Posterior vena cava (tissue), 2 donors: ENCODE results near the gene HIP1. TPM values are rescaled to one million over a fixed set of nuclear protein-coding genes. Genes with fewer than 3 reads are reported as not detected.
"Not testable (repeated sequence)": the region's sequence is repeated elsewhere in the genome, so short reads cannot be mapped to it uniquely, and the experiment has no call there.

Experiments used
- DNase-seq: peaks from one replicate; pipeline ENCODE4 v3.0.0-alpha.2; 2020; ENCODE audit warnings: low spot score
- intact Hi-C, 2 donors: fragments of 100-400 bp; cut with DNase I; formaldehyde crosslinking; loops; one replicate each; pipeline versions ENCODE4 v1.14.1 to v1.14.2; 2022 to 2023
- total RNA-seq, 2 donors: library from RNA; stranded (reverse); fragmentation: NEBNext Ultra II Directional; extraction: Animal tissue kit (Norgen Biotek cat#: 25700); gene quantifications; one replicate each; pipeline ENCODE4 v1.2.1, GENCODE V29; 2021
- donor health status: DM: yes; HTN: yes; CAD: no.
- donor health status: DM: yes; HTN: yes; CAD: no.

HIP1 gene
- total RNA-seq, 2 donors from 2014 or later: 27.0 to 29.2 TPM

DNA sequence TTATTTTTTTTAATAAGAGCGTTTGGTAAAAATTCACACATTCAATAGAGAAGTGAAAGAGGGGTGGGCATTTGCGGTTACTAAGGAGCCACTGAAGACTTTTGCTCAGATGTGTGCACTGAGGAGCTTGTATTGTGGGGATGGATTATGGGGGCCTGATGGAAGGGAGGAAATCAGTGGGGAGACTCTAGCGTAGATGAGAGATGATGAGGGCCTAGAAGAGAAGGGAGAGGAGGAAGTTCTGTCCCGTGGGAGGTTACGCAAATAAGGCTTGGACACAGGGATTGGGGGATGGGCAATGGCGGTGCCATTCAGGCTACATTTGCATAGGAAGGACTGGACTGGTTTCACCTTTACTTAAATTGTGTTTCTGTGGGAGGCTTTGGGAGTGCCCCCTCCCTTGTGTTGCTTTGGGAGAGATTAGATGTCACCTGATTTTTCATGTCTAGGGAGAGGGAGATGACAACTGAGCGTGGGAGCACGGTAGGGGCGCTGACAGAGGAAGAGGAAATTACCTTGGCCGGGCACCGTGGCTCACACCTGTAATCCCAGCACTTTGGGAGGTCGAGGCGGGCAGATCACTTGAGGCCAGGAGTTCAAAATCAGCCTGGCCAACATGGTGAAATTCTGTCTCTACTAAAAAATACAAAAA lies 2.2 kb upstream of the HIP1 start:
- intact Hi-C loops: loop anchor here in 1 of 2 donors (10.0 kb wide), 1 partner anchor 186 kb away; no protein-coding TSS in a partner anchor
- DNase-seq: no peak

DNA sequence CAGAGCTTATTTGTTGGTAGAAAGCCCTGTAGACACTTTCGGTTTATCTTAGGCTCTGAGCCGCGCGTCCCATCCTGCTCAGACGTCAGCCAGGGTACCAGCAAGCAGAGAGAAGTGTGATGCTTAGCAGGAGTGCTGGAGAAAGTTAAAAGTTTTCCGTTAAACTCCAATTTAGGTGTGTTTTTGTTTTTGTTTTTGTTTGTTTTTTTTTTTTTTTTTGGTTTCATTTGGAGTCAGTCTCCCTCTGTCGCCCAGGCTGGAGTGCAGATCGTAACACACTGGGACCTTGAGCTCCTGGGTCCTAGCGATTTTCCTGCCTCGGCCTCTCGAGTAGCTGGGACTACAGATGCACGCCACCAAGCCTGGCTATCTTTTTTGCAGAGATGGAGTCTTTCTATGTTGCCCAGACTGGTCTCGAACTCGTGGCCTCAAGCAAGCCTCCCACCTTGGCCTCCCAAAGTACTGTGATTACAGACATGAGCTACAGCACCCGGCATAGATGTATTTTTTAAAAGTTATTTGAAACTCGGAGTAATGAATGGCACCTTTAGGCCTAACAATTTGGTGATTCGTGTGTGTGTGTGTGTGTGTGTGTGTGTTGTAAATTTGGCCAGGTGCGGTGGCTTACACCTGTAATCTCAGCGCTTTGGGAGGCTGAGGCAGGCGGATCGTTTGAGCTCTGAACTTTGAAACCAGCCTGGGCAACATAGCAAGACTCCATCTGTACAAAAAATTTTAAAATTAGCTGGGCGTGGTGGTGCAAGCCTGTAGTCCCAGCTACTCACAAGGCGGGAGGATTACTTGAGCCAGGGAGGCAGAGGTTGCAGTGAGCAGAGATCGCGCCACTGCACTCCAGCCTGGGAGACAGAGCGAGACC lies 1.3 kb upstream of the HIP1 start:
- intact Hi-C loops: loop anchor here in 1 of 2 donors (10.0 kb wide), 1 partner anchor 185 kb away; no protein-coding TSS in a partner anchor
- DNase-seq: no peak

DNA sequence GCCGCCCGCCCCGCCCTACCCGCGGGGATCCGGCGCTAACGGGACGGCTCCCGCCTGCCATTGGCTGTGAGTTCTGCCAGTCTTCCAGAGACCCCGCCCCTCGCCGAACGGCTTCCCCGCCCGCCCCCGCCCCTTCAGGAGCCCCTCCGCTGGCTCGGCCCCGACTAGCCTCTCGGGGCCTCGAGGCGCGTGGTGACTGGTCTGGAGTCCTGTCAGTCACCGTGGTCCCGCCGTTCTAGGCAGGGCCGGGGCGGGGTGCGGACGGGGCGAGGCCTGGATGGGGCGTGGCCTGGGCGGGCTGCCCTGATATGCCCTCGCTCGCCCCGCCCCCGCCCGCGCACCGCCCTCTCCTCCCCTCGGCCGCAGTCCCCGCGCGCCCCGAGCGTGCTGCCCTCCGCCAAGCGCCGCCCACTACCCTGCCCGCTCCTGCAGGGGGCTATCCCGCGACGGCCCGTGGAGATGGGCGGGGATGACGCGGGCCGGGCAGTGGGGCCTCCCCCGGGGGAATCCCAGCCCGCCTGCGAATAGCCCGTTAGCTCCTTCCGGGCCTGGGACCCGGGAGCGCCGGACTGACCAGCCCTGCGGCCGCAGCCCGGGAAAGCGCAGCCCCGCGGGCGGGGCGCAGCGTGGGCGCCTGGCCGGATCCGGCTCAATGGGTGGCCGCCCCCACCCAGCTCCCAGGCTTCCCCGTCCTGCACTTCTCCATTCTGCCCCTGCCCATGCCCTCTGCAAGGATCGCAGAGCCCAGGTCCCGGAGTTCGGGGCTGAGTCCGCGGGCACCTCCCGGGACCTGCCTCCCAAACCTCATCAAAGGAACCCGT lies 444 bp upstream of the HIP1 start:
- intact Hi-C loops: no loop called here
- peak; percentile 100 for DNase-seq

DNA sequence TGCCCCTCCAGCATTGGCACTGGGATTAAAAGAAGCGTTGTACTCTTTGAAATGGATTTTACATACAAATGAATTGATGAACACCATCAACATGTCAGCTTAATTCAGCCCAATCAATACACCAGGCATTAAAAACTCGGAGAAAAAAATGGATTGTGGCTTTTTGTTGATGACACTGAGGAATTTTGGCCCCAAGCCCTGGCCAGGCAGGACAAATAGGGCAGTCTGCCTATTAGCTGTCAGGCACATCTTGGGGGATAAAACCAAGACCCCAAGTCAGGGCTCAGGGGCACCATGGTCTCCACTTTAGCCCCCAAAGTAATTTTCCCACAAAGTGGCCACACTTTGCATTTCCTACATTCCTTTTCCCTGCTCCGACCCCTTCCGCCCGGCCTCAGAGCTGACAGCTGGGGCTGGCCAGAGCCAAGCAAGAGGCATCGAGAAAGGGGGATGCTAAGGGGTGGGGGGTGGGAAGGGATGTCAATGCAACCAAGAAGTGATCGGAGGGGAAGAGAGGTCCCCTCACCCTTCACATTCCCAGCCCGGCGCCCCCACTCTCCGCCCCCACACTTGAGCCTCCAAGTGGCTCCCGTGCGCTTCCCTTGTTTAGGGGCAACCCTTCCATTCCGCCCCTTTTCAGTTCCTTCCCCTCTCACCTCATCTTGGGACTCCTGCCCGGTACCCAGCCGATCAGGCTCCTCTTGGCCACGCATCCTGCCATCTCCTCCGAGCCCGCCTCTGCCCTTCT lies 711 bp downstream of the HIP1 start:
- no peak for DNase-seq
- intact Hi-C loops: no loop called here

DNA sequence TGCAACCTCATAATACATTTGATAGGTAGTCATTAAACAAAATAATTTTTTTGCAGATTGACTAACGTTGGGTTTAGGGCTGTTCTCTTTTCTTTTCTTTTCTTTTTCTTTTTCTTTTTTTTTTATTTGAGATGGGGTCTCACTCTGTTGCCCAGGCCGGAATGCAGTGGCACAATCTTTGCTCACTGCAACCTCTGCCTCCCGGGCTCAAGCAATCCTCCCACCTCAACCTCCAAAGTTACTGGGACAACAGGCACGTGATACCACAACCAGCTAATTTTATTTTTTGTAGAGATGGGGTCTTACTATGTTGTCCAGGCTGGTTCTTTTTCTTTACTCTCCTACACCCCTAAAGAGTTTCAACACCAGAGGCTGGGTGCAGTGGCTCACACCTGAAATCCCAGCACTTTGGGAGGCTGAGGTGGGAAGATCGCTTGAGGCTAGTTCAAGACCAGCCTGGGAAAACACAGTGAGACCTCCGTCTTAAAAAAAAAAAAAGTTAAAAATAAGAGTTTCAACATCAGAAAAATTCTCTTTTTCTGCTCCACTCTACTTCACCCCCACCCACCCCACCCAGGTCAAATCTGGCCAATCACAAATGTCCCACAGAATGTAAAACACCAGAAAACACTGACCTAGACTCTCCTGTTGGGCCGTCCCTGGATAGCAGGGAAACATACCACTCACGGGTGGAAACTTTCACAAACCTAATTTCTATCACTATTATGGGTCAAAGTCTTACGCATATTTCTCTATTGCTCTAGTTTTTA lies 3.0 kb downstream of the HIP1 start:
- intact Hi-C loops: no loop called here
- no peak for DNase-seq

DNA sequence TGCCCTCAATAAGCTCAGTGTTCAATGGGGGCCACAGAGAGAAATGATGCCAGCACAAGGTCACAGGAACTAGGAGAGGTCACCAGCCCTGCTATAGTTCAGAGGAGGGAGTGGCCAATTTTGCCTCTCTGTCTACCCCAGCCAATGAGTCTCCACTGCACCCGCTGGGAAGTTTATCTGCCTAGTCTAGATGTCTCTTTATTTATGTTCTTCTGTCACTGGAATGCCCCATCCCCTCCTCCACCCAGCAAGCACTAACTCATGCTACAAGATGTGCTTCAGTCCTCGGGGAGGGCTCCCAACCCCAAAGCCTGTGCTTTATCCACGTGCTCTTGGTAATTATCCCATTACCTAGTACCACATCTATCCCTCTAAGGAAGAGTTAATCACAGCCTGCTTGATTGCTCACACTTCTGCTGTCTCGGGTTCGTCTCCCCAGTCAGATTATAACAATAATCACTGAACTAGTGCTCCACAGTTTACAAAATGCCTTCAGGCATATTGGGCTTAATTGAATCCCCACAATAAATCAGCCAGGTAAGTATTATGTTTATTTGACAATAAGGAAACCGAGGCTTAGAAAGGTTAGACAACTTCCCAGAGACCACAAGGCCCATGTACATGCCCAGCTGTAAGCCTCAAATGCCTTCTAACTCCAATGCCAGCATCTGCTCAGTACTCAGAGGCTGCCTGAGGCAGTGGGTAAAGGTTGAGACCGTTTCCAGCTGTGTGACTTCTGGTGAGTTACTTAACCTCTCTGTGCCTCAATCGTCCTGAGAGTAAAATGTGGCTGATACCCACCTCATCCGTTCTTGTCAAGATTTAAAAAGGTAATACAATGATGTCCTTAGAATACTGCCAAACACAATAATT lies 3.9 kb downstream of the HIP1 start:
- intact Hi-C loops: no loop called here
- no peak for DNase-seq

DNA sequence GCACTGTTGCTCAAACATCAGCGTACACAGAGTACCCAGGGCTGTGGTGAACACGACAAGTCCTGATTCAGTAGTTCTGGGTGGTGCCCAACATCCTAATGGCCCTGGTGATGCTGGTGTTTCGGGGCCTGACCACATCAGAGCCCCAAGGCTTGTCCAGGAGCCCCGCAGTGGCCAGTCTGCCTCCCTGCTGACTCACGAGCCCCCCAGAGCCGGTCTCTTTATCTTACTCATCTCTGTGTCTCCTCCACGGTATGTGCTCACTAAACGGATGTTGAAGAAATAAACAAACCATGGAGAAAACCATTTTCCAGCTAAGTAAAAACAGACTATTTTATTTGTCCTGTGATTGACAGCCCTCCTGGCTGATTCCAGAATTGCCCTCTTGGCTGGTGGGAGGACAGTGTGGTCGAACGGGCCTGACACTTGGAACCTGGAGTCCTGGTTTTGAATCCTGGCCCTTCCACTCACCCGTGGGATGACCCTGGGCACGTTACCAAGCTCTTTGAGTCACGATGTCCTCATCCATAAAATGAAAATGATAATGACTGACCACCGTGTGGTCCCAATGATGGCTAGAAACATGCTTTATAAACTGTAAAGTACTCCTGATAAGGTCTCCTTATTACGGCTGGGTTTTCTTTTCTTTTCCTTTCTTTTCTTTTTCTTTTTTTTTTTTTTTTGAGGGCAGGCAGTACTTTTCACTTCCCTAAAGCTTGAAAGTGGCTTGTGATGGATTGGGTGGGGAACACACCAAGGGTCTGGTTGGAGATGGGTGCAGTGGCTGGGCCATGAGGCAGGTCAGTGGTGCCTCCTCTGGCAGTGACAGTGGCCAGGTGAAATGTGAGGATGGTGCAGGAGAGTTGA lies 5.7 kb downstream of the HIP1 start:
- intact Hi-C loops: no loop called here
- DNase-seq: no peak

DNA sequence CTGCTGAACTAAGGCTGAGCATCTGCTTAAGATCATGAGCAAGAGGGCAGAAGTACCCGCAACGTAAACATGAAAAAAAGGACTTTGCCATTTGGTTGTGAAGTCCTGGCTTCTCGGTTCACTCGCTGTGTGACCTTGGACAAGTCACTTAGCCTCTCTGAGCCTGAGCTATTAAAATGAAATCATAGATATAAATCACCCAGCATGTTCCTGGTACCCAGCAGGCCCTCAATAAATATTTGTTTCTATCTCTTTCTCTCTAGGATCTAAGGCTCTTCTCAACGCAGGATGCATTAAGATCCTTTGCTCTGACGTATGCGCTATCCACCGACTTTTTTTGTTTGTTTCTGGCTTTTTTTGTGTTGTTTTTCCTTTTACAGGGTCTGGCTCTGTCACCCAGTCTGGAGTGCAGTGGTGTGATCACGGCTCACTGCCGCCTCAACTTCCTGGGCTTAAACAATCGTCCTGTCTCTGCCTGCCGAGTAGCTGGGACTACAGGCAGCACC lies 6.7 kb downstream of the HIP1 start:
- intact Hi-C loops: no loop called here
- DNase-seq: no peak

DNA sequence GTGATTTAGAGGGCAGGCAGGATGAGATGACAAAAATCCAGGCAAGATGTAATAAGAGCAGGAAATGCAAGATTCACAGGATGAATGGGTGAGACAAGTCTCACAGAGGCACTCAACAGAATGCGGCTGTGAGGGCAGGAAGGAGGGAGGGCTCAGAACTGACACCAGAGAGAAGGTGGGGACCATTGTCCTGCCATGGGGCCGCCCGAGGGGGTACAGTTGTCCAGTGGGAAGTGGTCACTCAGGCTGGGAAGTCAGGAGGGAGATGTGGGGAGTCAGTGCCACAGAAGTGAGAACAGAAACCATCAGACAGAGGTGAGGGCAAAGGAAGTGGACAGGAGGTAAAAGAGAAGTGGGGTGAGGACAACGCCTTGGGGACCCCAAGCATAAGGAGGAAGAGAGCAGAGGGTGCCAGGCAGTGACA lies 8.9 kb downstream of the HIP1 start:
- DNase-seq: no peak
- intact Hi-C loops: no loop called here

DNA sequence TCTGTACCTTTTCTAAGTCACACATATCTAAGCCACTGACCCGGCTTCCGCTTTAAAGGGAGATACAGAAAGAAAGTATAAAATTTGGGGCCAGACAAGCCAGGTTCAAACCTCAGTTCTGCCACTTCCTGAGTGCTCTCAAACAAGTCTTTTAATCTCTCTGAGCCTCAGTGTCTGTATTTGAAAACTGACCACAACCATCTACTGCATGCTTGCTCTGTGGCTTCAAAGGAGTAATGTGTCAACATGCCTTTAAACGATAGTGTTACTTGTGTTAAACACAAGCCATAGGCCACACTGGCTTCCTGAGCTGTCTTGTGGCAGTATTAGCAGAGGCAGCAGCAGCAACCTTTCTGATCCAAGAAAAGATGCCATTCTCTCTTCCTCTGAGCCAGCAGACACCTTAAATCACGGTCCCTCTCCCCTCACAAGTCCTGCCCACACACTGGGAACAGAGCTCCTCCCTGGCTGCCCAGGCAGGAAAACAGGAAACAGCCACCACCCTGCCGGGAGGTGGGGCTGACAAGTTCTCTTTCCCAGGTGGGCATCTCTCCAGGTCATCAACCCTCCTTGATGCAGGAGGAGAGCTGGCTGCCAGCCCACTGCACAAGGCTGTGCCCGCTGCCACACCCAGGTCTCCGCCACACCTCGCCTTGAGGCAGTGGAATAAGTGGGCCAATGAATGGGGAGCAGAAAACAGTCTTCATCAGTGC lies 10.7 kb downstream of the HIP1 start:
- DNase-seq: no peak

DNA sequence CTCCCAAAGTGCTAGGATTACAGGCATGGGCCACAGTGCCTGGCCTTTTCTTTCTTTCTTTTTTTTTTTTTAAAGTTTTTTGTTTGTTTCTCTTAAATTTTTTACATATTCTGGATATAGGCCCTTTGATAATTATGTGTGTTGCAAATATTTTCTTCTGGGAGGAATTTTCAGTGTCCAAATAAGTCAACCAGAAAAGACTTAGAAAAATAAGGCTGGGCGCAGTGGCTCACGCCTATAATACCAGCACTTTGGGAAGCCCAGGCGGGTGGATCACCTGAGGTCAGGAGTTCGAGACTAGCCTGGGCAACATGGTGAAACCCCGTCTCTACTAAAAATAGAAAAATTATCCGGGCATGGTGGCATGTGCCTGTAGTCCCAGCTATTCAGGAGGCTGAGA lies 11.4 kb downstream of the HIP1 start:
- DNase-seq, intact Hi-C loops: not testable (repeated sequence)

More for the DNA sequence above, 10.7 kb downstream of the HIP1 start:
- intact Hi-C loops: no loop called here

DNA sequence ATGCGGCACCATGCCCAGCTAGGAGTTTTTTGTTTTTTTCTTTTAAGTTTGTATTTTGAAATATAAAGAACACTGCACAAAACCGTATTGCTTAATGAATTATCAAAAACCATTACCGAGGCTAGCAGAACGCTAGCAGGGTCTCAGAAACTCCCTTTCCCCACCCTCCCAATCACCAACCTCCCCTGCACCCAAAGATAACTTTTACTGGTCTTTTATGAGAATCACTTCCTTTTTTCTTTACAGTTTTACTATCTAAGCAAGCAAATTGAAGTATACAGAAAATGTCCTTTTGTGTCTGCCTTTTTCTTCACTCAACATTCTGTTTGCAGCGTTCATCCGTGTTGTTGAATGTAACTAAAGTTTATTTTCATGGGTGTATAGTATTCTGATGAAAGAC lies 13.4 kb downstream of the HIP1 start:
- no peak for DNase-seq
- intact Hi-C loops: no loop called here

DNA sequence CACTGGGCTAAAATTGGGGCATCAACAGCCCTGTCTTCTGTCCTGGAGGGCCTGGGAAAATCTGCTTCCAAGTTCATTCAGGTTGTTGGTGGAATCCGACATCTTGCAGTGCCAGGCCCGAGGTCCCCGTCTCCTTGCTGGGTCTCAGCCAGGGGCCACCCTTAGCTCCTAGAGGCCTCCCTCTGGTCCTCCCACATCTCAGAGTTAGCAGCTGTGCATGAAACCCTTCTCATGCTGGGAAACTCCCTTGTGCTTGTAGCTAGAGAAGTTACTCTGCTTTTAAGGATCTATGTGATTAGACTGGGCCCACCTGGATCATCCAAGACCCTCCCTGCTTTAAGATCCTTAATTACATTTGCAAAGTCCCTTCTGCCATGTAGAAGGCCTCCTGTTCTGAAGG lies 15.3 kb downstream of the HIP1 start:
- intact Hi-C loops: no loop called here
- DNase-seq: no peak

DNA sequence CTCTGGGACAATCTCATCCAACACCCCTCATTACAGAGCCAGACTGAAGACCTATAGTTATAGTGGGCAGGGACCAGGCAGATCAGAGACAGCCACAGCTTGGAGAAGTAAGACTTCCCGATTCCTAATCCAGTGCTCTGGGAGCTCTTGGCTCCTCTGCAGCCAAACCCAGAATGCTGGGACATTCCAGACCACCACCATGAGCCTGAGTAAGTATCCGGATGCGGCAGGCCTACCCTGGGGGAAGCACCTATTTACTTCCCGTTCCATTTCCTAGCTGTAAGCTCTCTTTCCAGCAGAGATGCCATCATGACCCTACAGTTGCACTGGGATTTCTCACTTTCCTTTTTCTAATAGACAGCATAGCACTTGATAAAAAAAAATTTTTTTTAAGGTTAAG lies 16.4 kb downstream of the HIP1 start:
- intact Hi-C loops: no loop called here
- no peak for DNase-seq

DNA sequence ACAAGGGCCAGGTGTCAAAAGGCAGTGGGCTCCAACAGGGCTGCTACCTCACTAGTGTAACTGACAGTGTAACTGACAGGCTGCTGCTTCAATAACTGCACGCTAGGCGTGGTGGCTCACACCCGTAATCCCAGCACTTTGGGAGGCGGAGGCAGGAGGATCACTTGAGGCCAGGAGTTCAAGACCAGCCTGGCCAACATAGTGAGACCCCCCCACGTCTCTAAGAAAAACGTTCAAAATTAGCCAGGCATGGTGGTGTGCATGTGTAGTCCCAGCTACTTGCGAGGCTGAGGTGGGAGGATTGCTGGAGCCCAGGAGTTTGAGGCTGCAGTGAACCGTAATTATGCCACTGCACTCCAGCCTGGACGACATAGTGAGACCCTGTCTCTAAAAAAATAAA lies 16.8 kb downstream of the HIP1 start:
- intact Hi-C loops: not testable (repeated sequence)
- peak; percentile 42 for DNase-seq

DNA sequence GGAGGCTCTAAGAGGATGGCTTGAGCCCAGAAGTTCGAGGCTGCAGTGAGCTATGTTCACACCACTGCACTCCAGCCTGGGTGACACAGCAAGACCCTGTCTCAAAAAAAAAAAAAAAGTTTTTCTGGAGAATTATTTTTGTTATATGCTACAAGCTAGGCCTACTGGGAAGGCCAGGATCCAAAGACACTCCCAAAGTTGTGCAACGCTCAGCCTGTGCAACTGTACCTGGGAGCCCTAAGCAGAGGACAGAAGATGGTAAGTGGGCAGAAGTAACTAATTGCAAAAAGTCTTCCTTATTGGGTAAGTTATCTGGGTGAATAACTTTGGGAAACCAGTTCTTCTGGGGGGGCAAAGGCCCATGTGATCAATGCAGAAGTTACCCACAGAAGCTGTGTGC lies 17.3 kb downstream of the HIP1 start:
- peak; percentile 11 for DNase-seq
- intact Hi-C loops: no loop called here
